Body of pancreas (tissue), 4 donors: ENCODE measurements around the gene LHCGR. TPM values are rescaled to one million over a fixed set of nuclear protein-coding genes. Genes with fewer than 3 reads are reported as not detected.
A peak's percentile ranks its signal among the peaks of the same experiment; 100 is the strongest.

Experiments
- ATAC-seq: fragments of 150-250 bp; one replicate; pipeline ENCODE4 v1.9.1; 2016
- DNase-seq, 4 donors: peaks; one replicate each; pipeline ENCODE4 v3.0.0-alpha.2; 2019
- H3K27ac ChIP-seq, 4 donors: fragments of 200-600 bp; sonication (generic); 1 replicate in 3 of 4; 2 replicates in 1 of 4; pipeline versions ENCODE4 v1.5.1 to v1.6.1; 2016 to 2019; ENCODE audit warnings: mild to moderate bottlenecking in 1 of 4, mixed read lengths in 1 of 4, moderate library complexity in 1 of 4
- H3K27me3 ChIP-seq, 2 donors: fragments of 200-600 bp; sonication (generic); one replicate each; pipeline ENCODE4 v1.6.0; 2016; ENCODE audit warnings: mild to moderate bottlenecking in 1 of 2
- H3K36me3 ChIP-seq, 2 donors: fragments of 200-600 bp; sonication (generic); replicated peaks in 1 of 2; 2 replicates each; pipeline ENCODE4 v1.5.1; 2016; ENCODE audit warnings: low read depth in 2 of 2; ENCODE audit not compliant: insufficient read depth in 1 of 2
- H3K4me1 ChIP-seq: fragments of 200-600 bp; sonication (generic); one replicate; pipeline ENCODE4 v1.6.0; 2016
- H3K4me3 ChIP-seq, 2 donors: fragments of 200-600 bp; sonication (generic); 1 replicate in 1 of 2; 2 replicates in 1 of 2; pipeline ENCODE4 v1.5.1; 2016 to 2019
- H3K9me3 ChIP-seq, 3 donors: fragments of 200-600 bp; sonication (generic); 1 replicate in 2 of 3; 2 replicates in 1 of 3; pipeline ENCODE4 v1.5.1; 2016
- CTCF ChIP-seq, 7 experiments: fragments of 450-650 bp in 4 of 7; fragments of 200-600 bp in 3 of 7; sonication (generic) in 3 of 7; IDR thresholded peaks; one replicate each; pipeline ENCODE4 v1.5.1; 2016 to 2019; ENCODE audit warnings: antibody characterized with exemption in 7 of 7
- POLR2A ChIP-seq, 3 donors: fragments of 450-650 bp; IDR thresholded peaks; one replicate each; pipeline ENCODE4 v1.6.1; 2016; ENCODE audit warnings: antibody characterized with exemption in 3 of 3, mild to moderate bottlenecking in 2 of 3
- WGBS, 2 donors: methylation state at CpG; one replicate each; pipeline ENCODE4 v1.1.5; 2017; 5-methylcytosine and 5-hydroxymethylcytosine counted together
- intact Hi-C: fragments of 100-400 bp; cut with DNase I; formaldehyde crosslinking; loops from one replicate; pipeline ENCODE4 v1.15.1; 2023
- total RNA-seq, 2 donors: library from RNA; depleted of rRNA; stranded (reverse); fragments of >200 nt; gene quantifications; one replicate each; pipeline ENCODE4 v1.1.0, GENCODE V29; 2016

The LHCGR gene
- total RNA-seq, 2 donors from 2014 or later, result not detected

- no peaks in the 10 kb centered on the region for H3K27me3 ChIP-seq
- DNase-seq (no peak), ATAC-seq (no peak)
- 47 to 51% methylated on average over 5 of the region's 5 CpGs for WGBS, 2 donors
- no peak for TF ChIP-seq POLR2A (IDR thresholded peaks at IDR 0.05)
- TF ChIP-seq CTCF (IDR thresholded peaks at IDR 0.05), result no peak
- H3K4me3 ChIP-seq, result no peak overlapping the region
- H3K36me3 ChIP-seq, result no peaks in the 10 kb centered on the region
- intact Hi-C loops, result no loop called here
- H3K27ac ChIP-seq, result no peak overlapping the region
- no peaks in the 10 kb centered on the region for H3K9me3 ChIP-seq
- H3K4me1 ChIP-seq, result no peaks in the 10 kb centered on the region
These were observed 20.8 kb downstream of the LHCGR start for GRCh38 chr2:48734576-48735303.

DNA sequence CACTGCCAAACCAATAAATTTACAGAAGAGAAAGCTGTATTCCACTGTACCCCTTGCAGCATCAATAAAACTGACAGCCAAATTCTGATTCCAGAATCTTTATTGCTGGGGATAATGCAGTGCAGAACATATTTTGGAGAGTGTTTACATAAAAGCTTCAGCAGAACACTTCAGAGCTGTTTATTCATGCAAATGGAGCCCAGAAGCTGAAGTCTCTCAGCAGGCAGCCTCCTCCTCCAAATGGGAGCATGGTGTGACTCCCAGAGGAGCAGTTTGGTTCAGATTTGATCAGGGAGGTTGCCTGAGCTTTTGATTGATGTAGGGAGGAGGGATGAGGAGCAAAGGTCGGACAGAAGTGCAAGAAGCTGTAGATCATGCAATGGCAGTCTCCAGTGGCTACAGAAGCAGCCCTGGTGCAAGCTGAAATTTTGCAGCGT lies 22.4 kb downstream of the LHCGR start:
- 20 to 38% methylated on average over 2 of the region's 2 CpGs for WGBS, 2 donors

GRCh38 chr2:48728840-48729239 lies 26.7 kb downstream of the LHCGR start:
- Histone ChIP-seq H3K36me3 (no peaks in the 10 kb centered on the region), H3K4me3 (no peak overlapping the region), H3K4me1 (no peaks in the 10 kb centered on the region), H3K9me3 (no peaks in the 10 kb centered on the region), H3K27ac (no peak overlapping the region), H3K27me3 (no peaks in the 10 kb centered on the region)
- TF ChIP-seq CTCF (IDR thresholded peaks at IDR 0.05) (no peak), POLR2A (IDR thresholded peaks at IDR 0.05) (no peak)
- no peak for ATAC-seq
- intact Hi-C loops, result no loop called here
- DNase-seq, result no peak

More for the DNA sequence above, 22.4 kb downstream of the LHCGR start:
- Histone ChIP-seq H3K4me1 (no peaks in the 10 kb centered on the region), H3K9me3 (no peaks in the 10 kb centered on the region), H3K4me3 (no peak overlapping the region), H3K27ac (no peak overlapping the region), H3K27me3 (no peaks in the 10 kb centered on the region), H3K36me3 (no peaks in the 10 kb centered on the region)
- no peak for ATAC-seq
- DNase-seq, result no peak
- TF ChIP-seq CTCF (IDR thresholded peaks at IDR 0.05), result no peak
- no peak for TF ChIP-seq POLR2A (IDR thresholded peaks at IDR 0.05)
- intact Hi-C loops, result no loop called here

GRCh38 chr2:48728295-48728694 lies 27.2 kb downstream of the LHCGR start:
- Histone ChIP-seq H3K27me3 (no peaks in the 10 kb centered on the region), H3K9me3 (no peaks in the 10 kb centered on the region), H3K4me3 (no peak overlapping the region), H3K4me1 (no peaks in the 10 kb centered on the region), H3K36me3 (no peaks in the 10 kb centered on the region), H3K27ac (no peak overlapping the region)
- WGBS, 2 donors, result 47 to 71% methylated on average over 2 of the region's 2 CpGs
- no peak for ATAC-seq
- intact Hi-C loops, result no loop called here
- TF ChIP-seq POLR2A (IDR thresholded peaks at IDR 0.05), result no peak
- no peak for TF ChIP-seq CTCF (IDR thresholded peaks at IDR 0.05)
- DNase-seq, result no peak

- H3K27me3 ChIP-seq, result no peaks in the 10 kb centered on the region
- intact Hi-C loops, result no loop called here
- no peak for ATAC-seq
- H3K4me3 ChIP-seq, result no peak overlapping the region
- peak in 1 of 7 experiments; percentile 17 for TF ChIP-seq CTCF (IDR thresholded peaks at IDR 0.05)
- no peak for TF ChIP-seq POLR2A (IDR thresholded peaks at IDR 0.05)
- H3K9me3 ChIP-seq, result no peaks in the 10 kb centered on the region
- H3K36me3 ChIP-seq, result no peaks in the 10 kb centered on the region
- H3K4me1 ChIP-seq, result no peaks in the 10 kb centered on the region
- no peak for DNase-seq
- no peak overlapping the region for H3K27ac ChIP-seq
- WGBS, 2 donors, result 48 to 53% methylated on average over 2 of the region's 2 CpGs
These were observed 28.0 kb downstream of the LHCGR start for GRCh38 chr2:48727560-48727959.
